GM12864 (cell line): ENCODE results near the gene PDE8B.

Experiments used
- DNase-seq: peaks from one replicate; pipeline ENCODE4 v3.0.0-alpha.2; 2011; ENCODE audit warnings: low read depth
- H3K4me3 ChIP-seq: 2 replicates; pipeline ENCODE4 v1.5.1; 2011; ENCODE audit warnings: mild to moderate bottlenecking, low read depth, low read length, control low read depth
- TF ChIP-seq, protein P1 (sequence below): IDR thresholded peaks from 2 replicates; pipeline ENCODE4 v1.5.1; 2011; ENCODE audit warnings: low read depth, mild to moderate bottlenecking, moderate library complexity, low read length, control low read depth, inconsistent platforms; ENCODE audit errors: missing control alignments

The PDE8B gene

DNA sequence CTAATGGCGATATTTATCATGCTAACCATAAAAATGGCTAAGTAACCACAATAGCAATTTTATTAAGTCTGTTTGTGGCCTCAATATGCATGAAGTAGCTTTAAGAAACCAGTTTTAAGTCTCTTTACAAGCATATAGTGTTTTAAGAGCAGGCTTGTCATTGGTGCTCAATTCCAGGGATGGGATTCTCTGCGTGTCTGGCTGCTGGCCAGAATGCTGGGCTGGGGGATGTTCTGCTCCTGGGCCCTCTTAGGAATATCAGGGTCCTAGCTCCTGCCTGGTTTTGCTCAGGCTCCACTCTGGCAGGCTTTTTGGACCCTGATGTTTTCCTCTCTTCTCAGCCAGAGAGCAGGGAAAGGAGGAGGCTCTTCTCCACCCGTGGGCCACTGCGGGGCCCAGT, 127.2 kb downstream of the PDE8B start:
- TF ChIP-seq, protein P1, sequence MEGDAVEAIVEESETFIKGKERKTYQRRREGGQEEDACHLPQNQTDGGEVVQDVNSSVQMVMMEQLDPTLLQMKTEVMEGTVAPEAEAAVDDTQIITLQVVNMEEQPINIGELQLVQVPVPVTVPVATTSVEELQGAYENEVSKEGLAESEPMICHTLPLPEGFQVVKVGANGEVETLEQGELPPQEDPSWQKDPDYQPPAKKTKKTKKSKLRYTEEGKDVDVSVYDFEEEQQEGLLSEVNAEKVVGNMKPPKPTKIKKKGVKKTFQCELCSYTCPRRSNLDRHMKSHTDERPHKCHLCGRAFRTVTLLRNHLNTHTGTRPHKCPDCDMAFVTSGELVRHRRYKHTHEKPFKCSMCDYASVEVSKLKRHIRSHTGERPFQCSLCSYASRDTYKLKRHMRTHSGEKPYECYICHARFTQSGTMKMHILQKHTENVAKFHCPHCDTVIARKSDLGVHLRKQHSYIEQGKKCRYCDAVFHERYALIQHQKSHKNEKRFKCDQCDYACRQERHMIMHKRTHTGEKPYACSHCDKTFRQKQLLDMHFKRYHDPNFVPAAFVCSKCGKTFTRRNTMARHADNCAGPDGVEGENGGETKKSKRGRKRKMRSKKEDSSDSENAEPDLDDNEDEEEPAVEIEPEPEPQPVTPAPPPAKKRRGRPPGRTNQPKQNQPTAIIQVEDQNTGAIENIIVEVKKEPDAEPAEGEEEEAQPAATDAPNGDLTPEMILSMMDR, result no peak
- DNase-seq, result no peak
- H3K4me3 ChIP-seq, result no peak overlapping the region

DNA sequence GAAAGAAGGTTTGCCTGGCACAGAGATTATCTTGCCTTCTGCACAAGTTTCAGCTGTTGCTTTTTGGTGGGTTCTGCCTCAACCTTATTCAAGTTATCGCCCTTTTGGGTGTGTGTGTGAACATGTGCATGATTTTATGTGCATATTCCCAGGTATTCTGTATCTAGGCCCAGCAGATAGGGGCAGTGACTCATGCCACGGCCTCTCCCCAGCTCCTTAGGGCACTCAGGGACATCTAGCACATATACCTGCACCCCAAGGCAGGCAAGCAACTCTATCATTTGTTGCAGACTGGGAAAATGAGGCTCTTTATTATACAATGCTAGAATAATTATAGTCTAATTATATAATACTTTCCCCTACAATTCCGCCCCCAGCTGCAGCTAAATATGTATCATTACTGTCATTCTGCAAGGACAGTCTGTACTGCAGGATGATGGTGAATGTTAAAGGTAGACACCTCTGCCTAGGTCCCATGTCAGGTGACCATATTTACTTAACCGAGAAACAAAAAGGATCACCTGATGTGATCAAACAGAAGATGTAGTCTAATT, 128.9 kb downstream of the PDE8B start:
- TF ChIP-seq, protein P1, result no peak
- no peak overlapping the region for H3K4me3 ChIP-seq
- no peak for DNase-seq

DNA sequence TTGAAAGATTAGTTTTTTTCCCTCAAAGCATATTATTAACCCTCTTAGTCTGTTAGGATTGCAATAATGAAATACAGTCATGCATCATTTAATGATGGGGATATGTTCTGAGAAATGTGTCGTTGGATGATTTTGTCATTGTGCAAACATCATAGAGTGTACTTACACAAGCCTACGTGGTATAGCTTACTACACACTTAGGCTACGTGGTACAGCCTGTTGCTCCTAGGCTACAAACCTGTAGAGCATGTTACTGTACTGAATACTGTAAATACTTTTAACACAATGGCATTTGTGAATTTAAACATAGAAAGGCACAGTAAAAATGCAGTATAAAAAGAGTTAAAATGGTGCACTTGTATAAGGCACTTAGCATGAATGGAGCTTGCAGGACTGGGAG, 132.7 kb downstream of the PDE8B start:
- no peak overlapping the region for H3K4me3 ChIP-seq
- TF ChIP-seq, protein P1, result no peak
- DNase-seq, result no peak

DNA sequence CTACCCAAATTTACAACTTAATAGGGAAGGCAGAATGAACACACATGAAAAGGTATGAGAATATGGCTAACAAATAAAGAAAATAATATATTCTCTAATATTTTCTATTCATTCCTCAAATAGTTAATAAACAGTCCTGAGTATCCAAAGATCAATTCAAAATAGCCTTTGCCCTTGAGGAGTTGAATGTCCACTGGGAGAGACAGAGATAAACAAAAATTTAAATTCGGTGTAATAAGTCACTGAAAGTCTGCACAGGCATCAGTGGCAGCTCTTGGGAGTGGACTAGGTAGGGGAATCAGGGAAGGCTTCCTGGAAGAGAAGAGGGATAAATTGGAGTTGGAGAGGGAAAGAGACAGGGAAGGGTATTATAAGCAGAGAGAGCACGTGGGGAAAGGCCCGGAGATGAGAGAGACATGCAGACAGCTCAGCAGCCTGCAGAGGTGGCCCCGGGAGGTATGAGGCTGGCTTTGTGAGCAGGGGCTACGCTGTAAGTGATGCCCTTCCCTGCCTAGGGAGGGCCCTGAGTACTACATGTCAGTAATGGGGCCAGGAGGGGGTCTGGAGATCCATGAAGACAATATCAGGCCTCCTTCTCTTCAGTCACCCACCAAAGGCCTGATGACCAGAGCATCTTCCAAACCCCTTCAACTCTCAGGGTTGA, 137.1 kb downstream of the PDE8B start:
- DNase-seq, result no peak
- TF ChIP-seq, protein P1, result no peak
- H3K4me3 ChIP-seq, result no peak overlapping the region

DNA sequence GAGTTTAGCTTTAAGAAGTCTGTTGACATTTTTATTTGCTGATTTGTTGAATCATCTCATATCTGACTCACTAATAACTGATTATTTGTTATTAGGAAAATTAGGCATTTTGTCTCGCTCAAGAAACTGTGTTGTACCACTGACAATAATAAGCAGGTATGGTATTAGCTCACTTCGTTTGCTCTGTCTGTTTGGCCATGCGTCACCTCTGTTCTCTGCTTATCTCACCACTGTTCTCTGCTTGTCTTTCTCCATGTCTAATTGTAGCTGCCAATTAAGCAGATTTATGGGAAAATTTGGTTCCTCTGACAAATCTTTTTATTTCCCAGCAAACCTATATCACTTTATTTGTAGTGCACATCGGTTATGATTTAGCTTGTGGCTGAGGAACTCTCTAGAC, 142.8 kb downstream of the PDE8B start:
- TF ChIP-seq, protein P1, result no peak
- no peak overlapping the region for H3K4me3 ChIP-seq
- DNase-seq, result no peak

DNA sequence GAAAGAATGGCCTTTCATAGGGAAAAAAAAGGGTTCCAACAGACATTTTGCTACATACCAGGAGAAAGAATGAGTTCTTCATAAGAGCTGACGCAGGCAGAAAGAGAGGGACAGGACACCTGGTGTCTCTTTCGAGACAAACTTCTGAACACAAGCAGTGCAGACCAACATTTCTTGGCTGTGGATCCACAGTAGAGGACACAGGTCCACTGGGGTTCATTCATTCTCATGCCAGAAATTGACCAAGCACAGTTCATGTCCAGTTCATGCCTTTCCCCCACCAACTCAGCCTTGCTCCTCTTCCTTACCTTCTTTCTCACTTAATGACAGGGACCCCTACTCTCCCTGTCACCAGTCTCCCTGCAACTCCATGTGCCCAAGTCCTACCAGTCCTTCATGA, 144.0 kb downstream of the PDE8B start:
- no peak overlapping the region for H3K4me3 ChIP-seq
- TF ChIP-seq, protein P1, result no peak
- DNase-seq, result no peak

DNA sequence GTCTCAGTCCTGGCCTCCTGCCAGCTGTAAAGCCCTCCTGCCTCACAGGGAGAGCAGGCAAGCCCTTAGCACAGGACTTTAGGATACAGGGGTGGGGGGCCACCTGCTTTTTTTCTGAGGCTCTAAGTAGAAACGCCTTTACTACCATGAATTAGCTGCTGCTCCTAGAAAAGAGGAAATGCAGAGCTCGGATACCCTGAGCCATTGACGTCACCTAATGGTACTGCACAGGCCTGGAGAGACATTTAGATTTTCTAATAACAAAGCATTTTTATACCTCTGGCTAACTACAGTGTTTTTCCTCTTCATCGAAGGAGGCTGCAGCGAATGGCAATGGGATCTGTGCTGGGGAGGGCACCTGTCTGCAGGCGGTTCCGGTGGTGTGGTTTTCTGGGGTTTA, 144.6 kb downstream of the PDE8B start:
- H3K4me3 ChIP-seq, result no peak overlapping the region
- TF ChIP-seq, protein P1, result no peak
- DNase-seq, result no peak
